Fibroblast of the aortic adventitia (primary cell): ENCODE results near the gene IGF1R. TPM values are rescaled to one million over a fixed set of nuclear protein-coding genes. Genes with fewer than 3 reads are reported as not detected.

Source experiments
- DNase-seq: peaks from one replicate; pipeline ENCODE4 v3.0.0-alpha.2; 2010; ENCODE audit warnings: low read depth
- H3K4me3 ChIP-seq: 2 replicates; pipeline ENCODE4 v1.5.1; 2011; ENCODE audit warnings: low read depth, mild to moderate bottlenecking, control low read depth, low read length, moderate library complexity
- CTCF ChIP-seq: IDR thresholded peaks from 2 replicates; pipeline ENCODE4 v1.5.1; 2011; ENCODE audit warnings: mild to moderate bottlenecking, low read length, control low read depth, inconsistent platforms; ENCODE audit not compliant: insufficient read depth
- total RNA-seq: library from RNA; depleted of rRNA; stranded (reverse); fragments of >200 nt; gene quantifications from 2 replicates; pipeline ENCODE4 v1.2.3, GENCODE V29; 2012; ENCODE audit warnings: low replicate concordance

IGF1R gene
- total RNA-seq, 1 donor, result 45.6 TPM

GRCh38 chr15:98942431-98942830 lies 294.1 kb downstream of the IGF1R start:
- DNase-seq, result no peak
- TF ChIP-seq CTCF, result no peak
- no peak overlapping the region for H3K4me3 ChIP-seq

GRCh38 chr15:98943051-98943508 lies 294.7 kb downstream of the IGF1R start:
- TF ChIP-seq CTCF, result no peak
- H3K4me3 ChIP-seq, result no peak overlapping the region
- DNase-seq, result no peak

GRCh38 chr15:98943601-98944151 lies 295.3 kb downstream of the IGF1R start:
- no peak overlapping the region for H3K4me3 ChIP-seq
- no peak for TF ChIP-seq CTCF
- peak; percentile 23 for DNase-seq

GRCh38 chr15:98946301-98947255 lies 298.2 kb downstream of the IGF1R start:
- TF ChIP-seq CTCF, result no peak
- DNase-seq, result peak; percentile 57
- H3K4me3 ChIP-seq, result no peak overlapping the region

GRCh38 chr15:98948456-98948855 lies 300.1 kb downstream of the IGF1R start:
- TF ChIP-seq CTCF, result no peak
- H3K4me3 ChIP-seq, result no peak overlapping the region
- DNase-seq, result no peak

- no peak for DNase-seq
Measured at GRCh38 chr15:98948941-98949340, 300.6 kb downstream of the IGF1R start.

More at GRCh38 chr15:98948941-98949340, 300.6 kb downstream of the IGF1R start:
- no peak for TF ChIP-seq CTCF
- no peak overlapping the region for H3K4me3 ChIP-seq
